Neural crest cell (in vitro differentiated cells): ENCODE data around the gene C5orf22. TPM values are rescaled to one million over a fixed set of nuclear protein-coding genes. Genes with fewer than 3 reads are reported as not detected.

Experiments used
- DNase-seq: peaks from one replicate; pipeline ENCODE4 v3.0.0; 2021; ENCODE audit warnings: low read depth, mixed read lengths, low spot score
- H3K27ac Mint-ChIP-seq: one replicate; pipeline ENCODE4 v1.8.0; 2021; ENCODE audit warnings: mild to moderate bottlenecking, mixed read lengths; ENCODE audit not compliant: unreplicated experiment
- H3K27me3 Mint-ChIP-seq: 2 replicates; pipeline ENCODE4 v1.8.0; 2021; ENCODE audit warnings: low read depth, mild to moderate bottlenecking, mixed read lengths
- H3K36me3 Mint-ChIP-seq: 2 replicates; pipeline ENCODE4 v1.8.0; 2021; ENCODE audit warnings: low read depth, mild to moderate bottlenecking, mixed read lengths
- H3K4me1 Mint-ChIP-seq: 2 replicates; pipeline ENCODE4 v1.8.0; 2021; ENCODE audit warnings: mixed read lengths
- H3K4me3 Mint-ChIP-seq: one replicate; pipeline ENCODE4 v1.8.0; 2021; ENCODE audit warnings: mild to moderate bottlenecking, mixed read lengths
- H3K9me3 Mint-ChIP-seq: 2 replicates; pipeline ENCODE4 v1.8.0; 2021; ENCODE audit warnings: mixed read lengths
- CTCF ChIP-seq: fragments of 200-600 bp; sonication (generic); conservative IDR thresholded peaks from 2 replicates; pipeline ENCODE4 v1.5.0; 2021; ENCODE audit warnings: antibody characterized with exemption, mild to moderate bottlenecking
- total RNA-seq: library from RNA; stranded (reverse); gene quantifications from 2 replicates; pipeline ENCODE4 v1.2.1, GENCODE V29; 2021

C5orf22 gene
- total RNA-seq, 1 donor from 2014 or later: 33.5 TPM

DNA sequence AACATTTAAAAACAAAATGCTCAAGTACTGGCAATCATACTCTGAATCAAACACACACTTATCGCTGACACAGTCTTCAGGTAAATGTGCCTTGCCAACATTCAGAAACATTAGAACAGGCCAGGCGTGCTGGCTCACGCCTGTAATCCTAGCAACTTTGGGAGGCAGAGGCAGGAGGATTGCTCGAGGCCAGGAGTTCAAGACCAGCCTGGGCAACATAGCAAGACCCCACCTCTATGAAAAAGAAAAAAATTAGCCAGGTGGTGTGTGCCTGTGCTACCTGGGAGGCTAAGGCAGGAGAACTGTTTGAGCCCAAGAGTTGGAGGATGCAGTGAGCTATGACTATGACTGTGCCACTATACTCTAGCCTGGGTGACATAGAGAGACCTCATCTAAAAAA is 20.8 kb upstream of the C5orf22 start:
- TF ChIP-seq CTCF: no peak
- Mint-ChIP-seq H3K27me3 (no peaks in the 10 kb centered on the region), H3K4me3 (no peak overlapping the region), H3K4me1 (no peaks in the 10 kb centered on the region), H3K36me3 (peaks cover 29% of the 10 kb centered on the region), H3K27ac (no peak overlapping the region), H3K9me3 (no peaks in the 10 kb centered on the region)
- DNase-seq: no peak

DNA sequence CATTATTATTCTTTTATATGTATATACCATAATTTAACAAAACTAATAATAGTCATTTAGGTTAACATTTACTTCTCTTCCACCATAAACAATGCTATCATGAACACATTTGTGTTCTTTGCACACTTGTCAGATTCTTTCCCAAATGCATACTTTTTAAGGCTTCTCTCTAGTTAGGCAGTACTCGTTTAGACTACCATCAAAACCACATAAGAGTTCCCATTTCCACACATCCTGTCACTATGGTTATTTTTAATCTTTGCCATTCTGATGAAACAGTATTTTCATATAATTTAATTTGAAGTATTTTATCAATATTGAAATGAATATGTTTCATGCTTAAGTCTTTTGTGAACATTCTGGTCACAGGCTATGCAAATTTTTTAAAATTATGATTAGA is 15.3 kb upstream of the C5orf22 start:
- Mint-ChIP-seq H3K27me3 (no peaks in the 10 kb centered on the region), H3K9me3 (no peaks in the 10 kb centered on the region), H3K4me1 (no peaks in the 10 kb centered on the region), H3K27ac (no peak overlapping the region), H3K4me3 (no peak overlapping the region), H3K36me3 (peaks cover 18% of the 10 kb centered on the region)
- TF ChIP-seq CTCF: no peak
- DNase-seq: no peak

DNA sequence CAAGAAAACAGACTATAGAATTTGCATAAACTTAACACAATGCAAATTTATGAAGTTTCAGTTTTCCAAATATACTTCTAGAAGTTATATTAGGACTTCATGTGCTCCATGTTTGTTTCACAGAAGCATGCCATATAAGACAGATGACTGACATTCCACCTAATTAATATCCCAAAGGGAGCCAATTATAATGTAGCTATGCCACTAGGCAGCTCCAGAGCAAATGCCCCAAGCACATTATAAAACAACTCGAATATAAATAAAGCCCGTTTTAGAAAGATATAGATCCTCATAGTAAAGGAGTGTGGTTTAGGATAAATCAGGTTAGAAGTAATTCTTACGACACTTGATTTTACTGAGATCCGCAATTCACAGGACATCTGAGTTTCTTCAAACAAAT is 9.1 kb upstream of the C5orf22 start:
- Mint-ChIP-seq H3K27ac (no peak overlapping the region), H3K9me3 (peaks cover 2% of the 10 kb centered on the region), H3K4me1 (no peaks in the 10 kb centered on the region), H3K4me3 (no peak overlapping the region), H3K36me3 (peaks cover 35% of the 10 kb centered on the region), H3K27me3 (no peaks in the 10 kb centered on the region)
- no peak for DNase-seq
- TF ChIP-seq CTCF: no peak

DNA sequence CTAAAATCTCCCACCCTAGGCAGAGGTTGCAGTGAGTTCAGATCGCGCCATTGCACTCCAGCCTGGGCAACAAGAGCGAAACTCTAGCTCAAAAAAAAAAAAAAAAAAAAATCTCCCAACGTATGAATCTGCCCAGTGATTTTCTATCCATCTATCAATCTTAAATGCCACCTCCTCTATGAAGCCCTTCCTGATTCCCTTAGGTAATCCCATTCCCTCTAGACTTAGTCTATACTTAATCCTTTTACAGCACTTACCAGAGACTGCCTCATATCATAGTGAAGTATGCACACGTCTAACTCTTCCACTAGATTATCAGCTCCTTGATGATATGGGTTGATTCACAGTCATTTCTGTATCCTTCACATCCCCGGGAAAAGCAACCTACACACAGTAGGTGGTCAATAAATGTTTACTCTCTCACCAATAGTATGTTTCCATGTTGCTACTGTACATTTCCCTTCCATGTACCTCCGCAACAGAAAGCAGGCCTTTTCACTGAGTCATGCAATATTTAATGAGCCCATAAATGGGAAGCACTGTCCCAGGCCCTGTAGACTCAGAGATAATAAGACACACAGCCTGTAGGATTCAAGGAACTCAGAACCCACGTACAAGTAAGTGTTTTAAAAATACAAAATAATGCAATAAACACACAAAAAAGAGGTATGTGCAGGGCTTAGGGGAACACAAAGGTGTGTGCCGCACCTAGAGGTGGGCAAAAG is 1.4 kb upstream of the C5orf22 start:
- H3K4me3 Mint-ChIP-seq: peak overlapping the region; percentile 99
- H3K36me3 Mint-ChIP-seq: peaks cover 24% of the 10 kb centered on the region
- DNase-seq: no peak
- H3K9me3 Mint-ChIP-seq: no peaks in the 10 kb centered on the region
- peaks cover 41% of the 10 kb centered on the region for H3K4me1 Mint-ChIP-seq
- H3K27ac Mint-ChIP-seq: no peak overlapping the region
- no peaks in the 10 kb centered on the region for H3K27me3 Mint-ChIP-seq
- TF ChIP-seq CTCF: no peak

- no peak for TF ChIP-seq CTCF
- H3K36me3 Mint-ChIP-seq: peaks cover 19% of the 10 kb centered on the region
Measured at GRCh38 chr5:31531543-31531887, 586 bp upstream of the C5orf22 start.

More at GRCh38 chr5:31531543-31531887, 586 bp upstream of the C5orf22 start:
- H3K27ac Mint-ChIP-seq: peak overlapping the region; percentile 99
- no peaks in the 10 kb centered on the region for H3K9me3 Mint-ChIP-seq
- peak; percentile 8 for DNase-seq
- no peaks in the 10 kb centered on the region for H3K27me3 Mint-ChIP-seq
- H3K4me3 Mint-ChIP-seq: peak overlapping the region; percentile 99
- peaks cover 41% of the 10 kb centered on the region for H3K4me1 Mint-ChIP-seq
